ENCODE results near the gene CDH13.

GRCh38 chr16:83769397-83770008, 1142.7 kb downstream of the CDH13 start:
- no peak for TF ChIP-seq CTCF (IDR thresholded peaks at IDR 0.05)
- no peak for TF ChIP-seq POLR2A (IDR thresholded peaks at IDR 0.05; ENCODE audit: low read depth)

Measured in esophagus muscularis mucosa (tissue), 3 donors.